Activated T-cell treated with anti-CD3 and anti-CD28 coated beads for 24 hours (primary cell): Measurements from ENCODE around the gene NHP2.
"Not testable (repeated sequence)": the region's sequence is repeated elsewhere in the genome, so short reads cannot be mapped to it uniquely, and the experiment has no call there.

Source experiments
- DNase-seq: peaks from one replicate; pipeline ENCODE4 v3.0.0-alpha.2; 2020; ENCODE audit warnings: low read depth

NHP2 gene

DNA sequence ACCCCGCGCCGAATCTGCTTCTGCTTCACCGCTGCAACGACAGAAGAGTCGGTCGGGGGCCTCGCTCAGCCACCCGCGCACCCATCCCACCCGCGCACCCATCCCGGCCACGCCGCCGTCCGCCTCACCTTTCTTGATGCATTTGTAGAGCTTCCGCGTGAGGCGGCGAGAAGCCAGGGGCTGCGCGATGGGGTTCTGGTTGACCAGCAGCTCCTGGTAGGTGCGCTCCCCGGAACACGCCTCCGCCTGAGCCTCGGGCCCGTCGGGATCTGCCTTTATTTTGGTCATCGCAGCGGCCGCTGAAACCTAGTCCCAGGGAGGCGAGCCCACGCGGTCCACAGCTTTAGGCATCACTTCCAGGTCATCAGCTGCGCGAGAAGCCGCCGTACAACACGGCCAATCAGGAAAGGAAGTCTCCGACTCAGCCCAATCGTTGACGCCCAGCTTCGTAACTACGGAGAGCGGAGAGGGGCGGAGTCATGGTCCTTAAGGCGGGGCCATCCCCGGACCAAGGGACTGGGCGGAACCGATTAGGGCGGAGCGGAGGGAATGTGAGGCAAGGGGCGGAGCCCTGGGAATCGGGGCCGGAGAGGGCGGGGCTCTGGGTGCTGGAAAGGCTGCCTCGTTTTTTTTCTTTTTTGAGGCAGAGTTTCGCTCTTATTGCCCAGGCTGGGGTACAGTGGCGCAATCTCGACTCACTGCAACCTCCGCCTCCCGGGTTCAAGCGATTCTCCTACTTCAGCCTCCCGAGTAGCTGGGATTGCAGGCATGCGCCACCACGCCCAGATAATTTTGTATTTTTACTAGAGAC lies at the start of gene NHP2:
TSS of gene NHP2 (minus strand) at position 356 of the 811 bp plus-strand sequence. CDS start at position 288, 68 bp downstream.
- DNase-seq, result peak; percentile 99

DNA sequence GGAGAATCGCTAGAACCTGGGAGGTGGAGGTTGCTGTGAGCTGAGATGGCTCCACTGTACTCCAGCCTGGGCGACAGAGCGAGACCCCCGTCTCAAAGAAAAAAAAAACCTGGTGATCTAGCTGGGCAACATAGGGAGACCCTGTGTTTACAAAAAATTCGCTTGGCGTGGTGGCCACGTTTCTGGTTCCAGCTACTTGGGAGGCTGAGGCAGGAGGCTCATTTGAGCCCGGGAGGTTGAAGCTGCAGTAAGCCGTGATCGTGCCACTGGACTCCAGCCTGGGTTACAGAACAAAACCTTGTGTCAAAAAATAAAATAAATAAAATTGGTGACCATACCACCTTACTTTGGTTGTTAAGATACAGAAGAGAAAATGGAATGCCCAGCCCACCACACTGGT lies 48.9 kb upstream of the NHP2 start:
- no peak for DNase-seq

DNA sequence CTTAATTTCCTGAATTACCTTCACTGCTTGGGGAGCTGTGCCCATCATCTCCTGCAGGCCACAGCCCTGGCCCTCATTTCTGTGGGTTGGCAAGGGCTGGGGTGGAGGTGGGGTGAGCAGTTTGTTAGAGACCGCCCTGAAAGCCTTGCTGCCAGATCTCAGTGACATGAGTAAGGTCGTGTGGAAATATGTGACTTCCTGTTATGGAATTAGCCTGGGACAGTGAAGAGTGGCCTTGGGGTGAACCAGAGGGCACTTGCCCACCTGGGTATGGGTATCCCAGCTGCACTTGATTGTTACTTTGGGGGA lies 48.2 kb upstream of the NHP2 start:
- DNase-seq, result no peak

DNA sequence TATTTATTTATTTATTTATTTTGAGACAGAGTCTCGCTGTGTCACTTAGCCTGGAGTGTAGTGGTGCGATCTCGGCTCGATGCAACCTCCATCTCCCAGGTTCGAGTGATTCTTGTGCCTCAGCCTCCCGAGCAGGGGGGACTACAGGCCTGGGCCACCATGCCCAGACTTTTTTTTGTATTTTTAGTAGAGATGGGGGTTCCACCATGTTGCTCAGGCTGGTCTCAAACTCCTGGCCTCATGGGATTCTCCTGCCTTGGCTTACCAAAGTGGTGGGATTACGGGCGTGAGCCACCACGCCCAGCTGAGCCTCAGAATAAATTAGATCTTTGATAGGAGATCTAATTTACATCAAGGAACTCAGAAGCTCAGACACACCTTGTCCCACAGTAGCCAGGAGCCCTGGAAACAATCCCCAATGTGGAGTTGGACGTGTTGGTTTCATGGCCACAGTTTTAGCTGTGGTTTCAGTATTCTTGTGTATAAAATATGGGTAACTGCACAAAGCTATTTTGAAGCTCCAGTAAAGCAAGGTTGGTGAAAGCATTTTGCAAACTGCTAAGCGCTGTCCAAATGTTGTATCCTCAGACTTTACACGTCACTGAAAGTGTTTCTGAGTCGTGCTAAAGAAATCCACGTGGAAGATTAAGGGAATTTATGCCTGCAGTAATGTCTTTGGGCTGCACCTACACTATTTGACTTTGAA lies 47.7 kb upstream of the NHP2 start:
- no peak for DNase-seq

DNA sequence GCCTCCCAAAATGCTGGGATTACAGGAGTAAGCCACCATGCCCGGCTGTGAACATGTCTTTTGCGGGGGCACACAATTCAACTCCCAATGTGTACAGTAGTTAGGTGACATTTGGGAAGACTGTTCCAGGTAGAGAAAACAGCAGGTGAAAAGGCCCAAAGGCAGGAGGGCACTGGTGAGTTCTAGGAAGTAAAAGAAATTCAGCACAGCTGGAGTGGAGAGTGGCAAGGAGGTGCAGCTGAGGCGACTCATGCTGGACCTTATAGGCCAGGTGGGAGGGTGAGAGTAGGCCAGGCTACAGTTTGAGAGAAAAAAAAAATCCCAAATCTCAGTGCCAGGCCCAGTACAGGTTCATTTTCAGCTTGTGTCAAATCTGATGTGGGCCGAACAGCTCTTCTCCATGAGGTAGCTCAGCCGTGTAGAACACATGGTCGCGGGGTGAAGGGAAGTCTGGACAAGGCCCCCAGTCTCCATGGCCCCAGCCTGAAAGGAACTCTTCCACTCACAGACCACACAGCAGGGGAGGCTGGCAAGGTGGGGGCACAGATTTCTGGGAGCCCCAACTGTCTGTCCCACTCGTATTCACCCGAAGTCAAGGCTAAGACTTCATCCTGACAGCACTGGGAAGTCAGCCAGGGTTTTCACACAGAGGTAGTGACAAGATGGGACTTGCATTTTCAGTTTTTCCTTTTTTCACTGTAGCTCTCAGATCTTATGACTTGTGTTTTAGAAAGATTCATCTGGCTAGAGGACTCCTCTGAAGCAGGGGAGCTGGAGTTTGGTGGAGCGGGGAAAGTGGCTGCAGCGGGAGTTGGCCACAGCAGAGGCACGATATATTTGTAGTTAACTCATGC lies 46.1 kb upstream of the NHP2 start:
- DNase-seq, result no peak

DNA sequence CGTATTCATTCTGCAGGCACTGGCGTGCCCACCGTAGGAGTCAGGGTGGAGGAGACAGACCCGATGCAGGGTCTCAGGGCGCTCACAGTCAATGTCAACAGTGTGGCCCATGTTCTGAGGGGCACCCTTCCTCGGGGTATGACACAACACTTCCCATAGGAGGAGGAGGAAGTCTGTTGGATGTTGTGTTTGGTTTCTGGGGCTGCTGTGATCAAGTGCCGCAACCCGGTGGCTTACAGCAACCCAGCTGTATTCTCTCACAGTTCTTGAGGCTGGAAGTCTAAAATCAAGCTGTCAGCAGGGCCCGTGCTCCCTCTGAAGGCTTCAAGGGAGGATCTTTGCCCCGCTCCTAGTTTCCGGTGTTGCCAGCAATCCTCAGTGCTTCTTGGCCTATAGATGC lies 45.0 kb upstream of the NHP2 start:
- no peak for DNase-seq

DNA sequence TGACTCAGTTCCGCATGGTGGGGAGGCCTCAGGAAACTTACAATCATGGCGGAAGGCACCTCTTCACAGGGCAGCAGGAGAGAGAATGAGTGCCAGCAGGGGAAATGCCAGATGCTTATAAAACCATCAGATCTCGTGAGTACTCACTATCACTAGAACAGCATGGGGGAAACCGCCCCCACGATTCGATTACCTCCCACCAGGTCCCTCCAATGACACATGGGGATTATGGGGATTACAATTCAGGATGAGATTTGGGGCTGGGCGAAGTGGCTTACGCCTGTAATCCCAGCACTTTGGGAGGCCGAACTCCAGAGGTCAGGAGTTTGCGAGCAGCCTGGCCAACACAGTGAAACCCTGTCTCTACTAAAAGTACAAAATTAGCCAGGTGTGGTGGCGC lies 44.5 kb upstream of the NHP2 start:
- not testable (repeated sequence) for DNase-seq

DNA sequence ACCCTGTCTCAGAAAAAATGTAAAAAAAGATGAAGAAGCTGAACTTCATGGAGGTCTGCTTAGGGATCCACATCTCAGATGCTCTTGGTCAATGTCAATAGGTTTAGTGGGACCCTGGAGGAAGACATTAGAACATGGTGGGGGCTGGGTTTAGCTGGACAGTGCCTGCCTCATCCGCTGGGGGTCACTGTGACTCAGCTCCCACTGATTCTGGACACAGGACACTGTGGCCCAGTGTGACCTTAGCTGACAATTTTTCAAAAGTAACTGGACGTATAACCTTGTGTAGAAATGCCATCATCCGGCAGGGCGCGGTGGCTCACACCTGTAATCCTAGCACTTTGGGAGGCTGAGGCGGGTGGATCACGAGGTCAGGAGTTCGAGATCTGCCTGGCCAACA lies 43.3 kb upstream of the NHP2 start:
- DNase-seq, result no peak

DNA sequence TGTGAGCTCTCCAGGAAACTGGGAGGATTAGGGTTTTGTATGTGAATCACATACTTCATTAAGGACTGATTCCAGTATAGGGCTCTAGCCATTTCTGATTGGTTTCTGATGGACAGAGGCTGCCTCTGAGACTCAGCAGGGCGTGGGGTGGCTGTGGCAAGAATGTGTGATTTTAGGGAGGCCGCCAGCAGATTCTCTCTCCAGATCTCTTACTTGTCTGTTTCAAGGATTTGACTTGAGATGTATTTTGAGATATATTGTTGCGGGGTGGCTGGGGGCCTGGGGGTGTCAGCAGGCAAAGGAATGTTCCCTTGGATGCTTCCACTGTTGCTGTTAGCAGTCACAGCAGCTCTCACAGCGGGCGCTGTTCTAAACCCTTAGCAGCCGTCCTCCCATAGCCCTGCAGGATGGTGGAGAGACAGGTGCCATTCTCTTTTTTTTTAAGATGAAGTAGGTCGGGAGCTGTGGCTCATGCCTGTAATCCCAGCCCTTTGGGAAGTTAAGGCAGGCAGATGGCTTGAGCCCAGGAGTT lies 42.7 kb upstream of the NHP2 start:
- no peak for DNase-seq

DNA sequence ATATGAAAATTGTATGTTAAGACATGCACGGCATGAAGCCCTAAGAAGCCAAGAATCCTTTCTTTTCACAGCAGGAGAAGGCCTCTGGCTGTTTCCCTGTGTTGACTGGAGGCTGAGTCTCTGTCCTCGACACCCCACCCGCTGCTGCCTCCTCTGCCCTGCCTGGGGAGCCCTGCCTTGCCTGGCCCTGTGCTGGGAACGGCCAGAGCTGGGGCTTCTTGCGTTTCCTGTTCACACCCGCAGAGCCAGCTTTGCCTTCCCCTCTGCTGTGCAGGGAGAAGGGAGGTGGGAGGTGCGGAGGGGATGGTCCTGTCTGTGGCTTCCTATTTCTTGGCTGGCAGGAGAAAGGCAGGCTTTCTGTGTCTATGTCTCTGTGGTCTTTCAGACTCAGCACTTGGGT lies 40.3 kb upstream of the NHP2 start:
- no peak for DNase-seq

DNA sequence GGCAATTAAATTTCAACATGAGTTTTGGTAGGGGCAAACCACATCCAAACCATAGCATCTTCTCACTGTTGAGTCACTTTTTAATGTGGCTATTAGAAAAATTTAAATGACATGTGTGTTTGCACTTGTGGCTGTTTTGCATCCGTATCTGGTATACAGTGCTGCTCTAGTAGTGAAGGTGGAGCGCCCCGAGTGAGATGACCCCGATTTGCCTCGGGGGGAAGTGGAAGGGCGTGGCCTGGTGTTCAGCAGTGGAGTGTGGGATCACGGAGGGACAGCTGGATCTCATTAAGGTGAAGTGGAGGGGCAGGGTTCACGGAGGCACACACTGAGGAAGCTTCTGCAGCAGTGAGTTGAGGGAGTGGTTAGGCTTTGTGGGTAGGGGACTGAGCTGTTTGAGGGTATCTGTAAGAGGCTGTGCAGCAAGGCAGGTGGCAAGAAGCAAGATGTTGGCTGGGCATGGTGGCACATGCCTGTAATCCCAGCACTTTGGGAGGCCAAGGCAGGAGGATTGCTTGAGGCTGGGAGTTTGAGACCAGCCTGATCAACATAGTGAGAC lies 39.6 kb upstream of the NHP2 start:
- no peak for DNase-seq

DNA sequence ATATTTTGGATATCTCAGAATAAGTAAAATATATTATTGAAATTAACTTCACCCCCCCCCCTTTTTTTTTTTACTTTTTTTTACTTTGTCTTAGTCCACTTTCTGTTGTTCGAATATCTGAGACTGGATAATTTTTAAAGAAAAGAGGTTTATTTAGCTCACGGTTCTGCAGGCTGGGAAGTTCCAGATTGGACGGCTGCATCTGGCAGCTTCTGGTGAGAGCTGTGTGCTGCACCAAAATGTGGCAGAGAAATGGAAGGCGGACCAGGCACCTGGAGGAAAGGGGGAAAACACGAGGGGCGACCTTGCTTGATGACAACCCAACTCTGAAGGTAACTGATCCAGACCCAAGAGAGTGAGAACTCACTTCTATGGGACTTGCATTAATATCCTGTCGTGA lies 39.1 kb upstream of the NHP2 start:
- DNase-seq, result no peak

DNA sequence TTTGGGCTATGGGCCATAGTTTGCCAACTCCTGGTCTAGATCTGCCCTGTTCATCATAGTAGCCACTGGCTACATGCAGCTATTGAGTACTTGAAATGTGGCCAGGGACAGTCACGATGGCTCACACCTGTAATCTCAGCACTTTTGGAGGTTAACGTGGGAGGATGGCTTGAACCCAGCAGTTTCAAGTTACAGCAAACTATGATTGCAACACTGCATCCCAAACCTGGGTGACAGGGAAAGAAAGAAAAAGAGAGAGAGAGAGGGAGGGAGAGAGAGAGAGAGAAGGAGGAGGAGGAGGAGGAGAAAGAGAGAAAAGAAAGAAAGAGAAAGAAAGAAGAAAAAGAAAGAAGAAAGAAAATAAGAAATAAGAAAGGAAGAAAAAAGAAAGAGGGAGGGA lies 38.6 kb upstream of the NHP2 start:
- no peak for DNase-seq

DNA sequence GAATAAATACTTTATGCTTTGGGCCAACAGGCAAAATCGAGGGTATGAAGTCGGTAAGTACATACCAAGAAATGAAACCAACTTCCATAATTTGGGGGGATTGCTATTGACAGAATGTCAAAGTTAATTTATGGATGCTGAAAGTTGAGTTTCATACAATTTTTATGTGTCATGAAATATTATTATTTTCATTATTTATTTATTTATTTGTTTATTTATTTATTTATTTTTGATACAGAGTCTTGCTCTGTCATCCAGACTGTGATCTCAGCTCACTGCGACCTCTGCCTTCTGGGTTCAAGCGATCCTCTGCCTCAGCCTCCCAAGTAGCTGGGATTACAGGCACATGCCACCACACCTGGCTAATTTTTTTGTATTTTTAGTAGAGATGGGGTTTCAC lies 38.0 kb upstream of the NHP2 start:
- DNase-seq, result no peak

DNA sequence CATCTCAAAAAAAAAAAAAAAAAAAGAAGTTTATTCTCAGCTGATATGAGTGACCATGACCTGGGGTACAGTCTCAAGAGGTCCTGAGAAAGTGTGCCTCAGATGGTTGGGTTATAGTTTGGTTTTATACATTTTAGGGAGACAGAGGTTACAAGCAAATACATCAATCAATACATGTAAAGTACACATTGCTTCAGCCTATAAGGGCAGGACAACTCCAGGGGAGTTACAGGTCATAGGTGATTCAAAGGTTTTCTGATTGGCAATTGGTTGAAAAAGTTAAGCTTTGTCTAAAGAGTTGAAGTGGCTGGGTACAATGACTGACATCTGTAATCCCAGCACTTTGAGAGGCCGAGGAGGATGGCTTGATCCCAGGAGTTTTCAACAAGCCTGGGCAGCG lies 35.7 kb upstream of the NHP2 start:
- no peak for DNase-seq

DNA sequence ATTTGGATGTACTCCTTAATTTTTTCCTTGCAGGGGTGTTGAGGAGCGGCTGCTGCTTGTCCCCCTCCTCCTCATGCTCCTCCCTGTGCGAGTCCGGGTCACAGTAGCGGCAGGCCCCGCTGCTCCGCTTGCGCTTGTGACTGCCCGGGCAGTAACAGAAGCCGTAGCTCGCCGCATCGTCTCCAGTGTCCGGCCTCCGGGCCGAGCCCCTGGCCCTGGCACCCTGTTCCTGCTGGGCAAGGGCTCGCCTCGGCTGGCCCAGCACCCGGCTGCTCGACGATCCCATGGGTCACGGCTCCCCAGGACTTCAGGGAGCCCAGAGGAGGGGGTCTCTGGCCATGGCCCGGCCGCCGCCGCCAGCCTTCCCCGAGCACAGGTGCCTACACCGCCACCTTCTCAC lies 33.3 kb upstream of the NHP2 start, which contains the start of gene GMCL2:
TSS of gene GMCL2 (minus strand) at position 358 of the 400 bp plus-strand sequence. CDS start at position 286, 72 bp downstream.
- no peak for DNase-seq

DNA sequence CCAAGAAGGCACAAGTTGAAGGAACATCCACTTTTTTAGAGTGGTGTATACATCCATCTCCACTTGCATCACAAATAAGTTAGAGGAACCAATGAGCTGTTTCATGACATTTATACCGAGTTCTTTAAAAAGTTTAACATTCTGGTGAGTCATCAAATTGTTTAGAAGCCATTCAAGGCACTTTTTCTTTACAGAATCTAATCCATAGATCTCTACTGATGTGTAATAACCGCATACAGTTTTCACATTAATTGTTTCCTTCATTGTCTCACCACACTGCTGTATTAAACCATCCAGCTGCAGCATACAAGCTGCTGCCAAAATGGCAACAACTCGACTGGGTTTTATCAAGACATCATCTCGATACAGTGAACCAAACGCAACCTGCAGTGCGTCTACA lies 32.7 kb upstream of the NHP2 start:
- DNase-seq, result no peak

DNA sequence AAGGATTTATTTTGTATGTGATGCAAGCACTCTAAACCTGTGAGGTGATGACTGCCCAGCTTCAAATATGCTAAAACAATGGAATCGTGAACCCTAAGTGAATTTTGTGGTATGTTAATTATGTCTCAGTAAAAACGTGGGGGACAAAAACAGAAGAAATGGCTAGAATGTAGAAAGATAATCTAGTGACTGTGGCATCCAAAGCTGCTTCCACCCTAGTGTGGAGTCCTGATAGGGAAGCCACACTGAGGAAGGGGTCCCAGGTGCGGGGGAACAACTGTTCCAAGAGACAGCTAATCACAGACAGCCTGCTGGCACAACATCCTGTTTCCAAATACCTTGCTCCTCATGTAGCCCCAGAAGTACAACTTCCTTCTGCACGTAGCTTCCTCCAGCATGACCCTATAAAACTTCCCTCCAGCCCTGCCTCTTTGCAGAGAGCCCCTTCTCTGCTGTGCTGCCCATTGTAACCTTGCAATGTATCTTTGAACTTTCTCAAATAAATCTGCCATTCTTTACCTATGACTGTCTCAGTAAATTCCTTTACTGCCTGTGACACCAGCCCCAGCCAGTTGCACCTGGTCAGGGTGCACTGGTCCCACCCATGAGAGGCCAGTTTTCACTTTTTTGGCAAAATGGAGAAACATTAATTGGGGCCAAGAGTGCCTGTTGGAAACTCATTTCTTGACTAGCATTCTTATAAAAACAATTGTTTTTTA lies 28.6 kb upstream of the NHP2 start:
- no peak for DNase-seq

DNA sequence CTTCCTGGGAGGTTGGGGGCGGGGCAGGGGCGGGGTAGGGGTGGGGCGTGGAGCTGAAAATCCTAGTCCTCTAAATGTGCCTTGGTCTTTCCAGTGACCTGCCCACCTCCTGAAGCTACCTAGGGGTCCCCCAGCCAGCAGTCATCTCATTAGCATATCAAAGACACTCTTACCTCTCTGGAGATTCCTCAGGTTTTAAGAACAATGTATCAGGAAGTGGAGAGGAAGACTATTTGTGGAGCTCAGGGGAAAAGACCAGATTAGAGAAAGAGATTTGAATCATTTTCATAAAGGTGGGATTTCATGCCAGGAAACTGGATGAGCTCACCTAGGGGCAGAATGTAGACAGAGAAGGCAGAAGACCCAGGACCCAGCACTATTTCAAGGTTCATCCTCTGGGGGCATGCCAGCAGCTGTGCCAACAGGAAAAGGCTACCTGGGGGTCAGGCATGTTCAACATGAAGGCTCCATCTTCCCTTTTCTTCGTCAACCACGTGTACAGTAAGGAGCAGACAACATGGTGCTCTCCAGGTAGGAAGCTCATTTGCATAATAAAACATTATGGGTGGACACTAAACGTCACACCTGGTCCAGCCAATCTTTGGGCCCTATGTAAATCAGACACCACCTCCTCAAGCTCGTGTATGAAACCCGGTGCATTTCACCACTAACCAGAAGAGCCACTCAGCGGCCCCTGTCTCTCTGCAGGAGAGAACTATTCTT lies 26.6 kb upstream of the NHP2 start:
- no peak for DNase-seq

DNA sequence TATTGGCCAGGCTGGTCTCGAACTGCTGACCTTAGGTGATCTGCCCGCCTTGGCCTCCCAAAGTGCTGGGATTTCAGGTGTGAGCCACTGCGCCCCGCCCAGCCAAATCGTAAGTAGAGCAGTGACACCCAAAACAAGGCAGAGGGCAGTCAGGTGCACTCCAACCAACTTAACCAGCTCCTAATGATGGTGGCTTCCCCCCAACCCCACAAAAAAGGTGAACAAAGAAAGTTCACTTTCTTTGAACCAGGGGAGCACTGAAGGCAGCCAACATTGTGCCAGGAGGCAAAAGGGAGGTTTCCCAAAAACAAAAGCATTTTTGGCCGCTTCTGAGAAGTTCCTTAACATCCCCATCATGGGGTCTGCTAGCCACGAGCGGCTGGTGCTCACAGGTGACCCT lies 23.9 kb upstream of the NHP2 start:
- DNase-seq, result no peak

DNA sequence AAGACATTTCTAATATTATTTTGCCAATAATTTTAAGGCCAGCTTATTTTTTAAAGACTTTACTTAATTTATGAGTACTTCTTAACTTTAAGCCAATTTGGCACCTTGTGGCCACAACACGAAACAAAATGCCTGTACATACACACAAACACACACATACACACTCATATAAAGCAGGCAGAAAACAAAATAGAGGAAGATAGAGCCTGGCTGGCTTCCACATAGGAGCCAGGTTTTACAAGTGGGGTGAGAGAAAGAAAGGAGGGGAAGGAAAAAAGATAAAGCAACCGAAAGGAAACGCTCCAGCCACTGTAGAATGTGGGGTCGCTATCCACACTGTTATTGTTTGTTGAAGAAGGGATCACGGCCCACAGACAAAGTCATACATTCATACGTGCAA lies 23.1 kb upstream of the NHP2 start:
- no peak for DNase-seq
